Gastrocnemius medialis (tissue), 4 donors: ENCODE measurements around the gene TOMM20. TPM values are rescaled to one million over a fixed set of nuclear protein-coding genes. Genes with fewer than 3 reads are reported as not detected.

Experiments
- ATAC-seq, 2 donors: fragments of 150-250 bp; one replicate each; pipeline ENCODE4 v1.9.1; 2016
- DNase-seq, 2 donors: peaks; one replicate each; pipeline ENCODE4 v3.0.0-alpha.2; 2019
- H3K27ac ChIP-seq, 4 donors: fragments of 200-600 bp; sonication (generic); 1 replicate in 1 of 4; 2 replicates in 3 of 4; pipeline ENCODE4 v1.5.1; 2016 to 2018; ENCODE audit warnings: mild to moderate bottlenecking in 2 of 4, moderate library complexity in 1 of 4
- H3K27me3 ChIP-seq, 3 donors: fragments of 200-600 bp; sonication (generic) in 2 of 3; 1 replicate in 1 of 3; 2 replicates in 2 of 3; pipeline versions ENCODE4 v1.5.1 to v1.6.0; 2016 to 2019; ENCODE audit warnings: mild to moderate bottlenecking in 1 of 3, moderate library complexity in 1 of 3
- H3K36me3 ChIP-seq, 2 donors: fragments of 200-600 bp; sonication (generic) in 1 of 2; one replicate each; pipeline ENCODE4 v1.5.1; 2017 to 2018
- H3K4me1 ChIP-seq, 2 donors: fragments of 200-600 bp; sonication (generic) in 1 of 2; one replicate each; pipeline ENCODE4 v1.5.1; 2016 to 2017; ENCODE audit warnings: mild to moderate bottlenecking in 2 of 2
- H3K4me3 ChIP-seq, 4 donors: fragments of 200-600 bp; sonication (generic) in 3 of 4; 1 replicate in 1 of 4; 2 replicates in 3 of 4; pipeline ENCODE4 v1.5.1; 2016 to 2019; ENCODE audit warnings: mild to moderate bottlenecking in 2 of 4
- H3K9me3 ChIP-seq, 3 donors: fragments of 200-600 bp; sonication (generic) in 2 of 3; 1 replicate in 1 of 3; 2 replicates in 2 of 3; pipeline ENCODE4 v1.5.1; 2016 to 2019
- CTCF ChIP-seq, 5 experiments: fragments of 450-650 bp in 3 of 5; fragments of 200-600 bp in 2 of 5; sonication (generic) in 2 of 5; IDR thresholded peaks in 4 of 5; conservative IDR thresholded peaks in 1 of 5; 1 replicate in 4 of 5; 2 replicates in 1 of 5; pipeline ENCODE4 v1.5.1; 2016 to 2019; ENCODE audit warnings: antibody characterized with exemption in 5 of 5, mild to moderate bottlenecking in 3 of 5, moderate library complexity in 3 of 5
- POLR2A ChIP-seq, 2 donors: fragments of 450-650 bp; IDR thresholded peaks; one replicate each; pipeline ENCODE4 v1.6.1; 2017; ENCODE audit warnings: antibody characterized with exemption in 2 of 2, mild to moderate bottlenecking in 2 of 2, moderate library complexity in 2 of 2
- in situ Hi-C, 4 donors: fragments of 200-750 bp; cut with MboI; loops; one replicate each; pipeline versions ENCODE4 v1.15.0 to v1.8.0; 2017; ENCODE audit warnings: low sequenced_read_pairs in 4 of 4
- intact Hi-C: fragments of 100-400 bp; cut with DNase I; formaldehyde crosslinking; loops from one replicate; pipeline ENCODE4 v1.15.1; 2023; ENCODE audit warnings: low total_unique reads
- total RNA-seq, 4 donors: library from RNA; depleted of rRNA; stranded (reverse); fragments of >200 nt; gene quantifications; one replicate each; pipeline versions ENCODE4 v1.1.0 to v1.2.3, GENCODE V29; 2016

Gene TOMM20
- total RNA-seq, 4 donors from 2014 or later, result 51.7 to 71.8 (median 62.3) TPM

- no peak for ATAC-seq
- Histone ChIP-seq H3K9me3 (no peaks in the 10 kb centered on the region), H3K36me3 (peaks cover 0 to 85% of the 10 kb centered on the region in 2 donors), H3K4me3 (no peak overlapping the region), H3K4me1 (no peaks in the 10 kb centered on the region), H3K27me3 (no peaks in the 10 kb centered on the region), H3K27ac (no peak overlapping the region)
- in situ Hi-C loops, result no loop called here
- TF ChIP-seq CTCF (IDR thresholded peaks at IDR 0.05 in 4 of 5, conservative IDR thresholded peaks at IDR 0.05 in 1 of 5), result no peak
- no peak for TF ChIP-seq POLR2A (IDR thresholded peaks at IDR 0.05)
- intact Hi-C loops, result no loop called here
- DNase-seq, result no peak
Measured at GRCh38 chr1:235149824-235150223, 21.2 kb upstream of the TOMM20 start.

GRCh38 chr1:235147269-235147668 lies 18.6 kb upstream of the TOMM20 start:
- Histone ChIP-seq H3K4me3 (no peak overlapping the region), H3K27me3 (no peaks in the 10 kb centered on the region), H3K9me3 (no peaks in the 10 kb centered on the region), H3K27ac (no peak overlapping the region), H3K36me3 (peaks cover 0 to 66% of the 10 kb centered on the region in 2 donors), H3K4me1 (no peaks in the 10 kb centered on the region)
- TF ChIP-seq CTCF (IDR thresholded peaks at IDR 0.05 in 4 of 5, conservative IDR thresholded peaks at IDR 0.05 in 1 of 5) (no peak), POLR2A (IDR thresholded peaks at IDR 0.05) (no peak)
- intact Hi-C loops, result no loop called here
- in situ Hi-C loops, result no loop called here
- DNase-seq (no peak), ATAC-seq (no peak)

DNA sequence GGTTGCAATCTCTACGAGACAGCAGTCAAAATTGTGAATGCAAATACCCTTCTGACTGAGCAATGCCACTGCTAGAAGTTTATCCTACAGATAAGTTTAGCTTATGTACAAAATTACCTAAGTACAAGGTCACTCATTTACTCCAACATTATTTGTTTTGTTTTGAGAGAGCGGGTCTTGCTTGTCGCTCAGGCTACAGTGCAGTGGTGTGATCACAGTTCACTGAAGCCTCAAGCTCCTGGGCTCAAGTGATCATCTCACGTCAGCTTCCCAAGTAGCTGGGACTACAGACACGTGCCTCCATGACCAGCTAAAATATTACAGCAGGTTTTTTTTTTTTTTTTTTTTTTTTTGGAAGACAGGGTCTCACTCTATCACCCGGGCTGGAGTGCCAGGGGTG lies 17.0 kb upstream of the TOMM20 start:
- no peaks in the 10 kb centered on the region for H3K4me1 ChIP-seq
- H3K36me3 ChIP-seq, result peaks cover 0 to 61% of the 10 kb centered on the region in 2 donors
- H3K9me3 ChIP-seq, result no peaks in the 10 kb centered on the region
- TF ChIP-seq CTCF (IDR thresholded peaks at IDR 0.05 in 4 of 5, conservative IDR thresholded peaks at IDR 0.05 in 1 of 5) (no peak), POLR2A (IDR thresholded peaks at IDR 0.05) (no peak)
- intact Hi-C loops (no loop called here), in situ Hi-C loops (no loop called here)
- H3K4me3 ChIP-seq, result no peak overlapping the region
- ATAC-seq (no peak), DNase-seq (no peak)
- no peak overlapping the region for H3K27ac ChIP-seq
- no peaks in the 10 kb centered on the region for H3K27me3 ChIP-seq

GRCh38 chr1:235142991-235143390 lies 14.4 kb upstream of the TOMM20 start:
- intact Hi-C loops, result no loop called here
- no peak for ATAC-seq
- no peaks in the 10 kb centered on the region for H3K4me1 ChIP-seq

More at GRCh38 chr1:235142991-235143390, 14.4 kb upstream of the TOMM20 start:
- in situ Hi-C loops, result no loop called here
- Histone ChIP-seq H3K4me3 (no peak overlapping the region), H3K9me3 (no peaks in the 10 kb centered on the region), H3K36me3 (peaks cover 0 to 49% of the 10 kb centered on the region in 2 donors), H3K27me3 (no peaks in the 10 kb centered on the region), H3K27ac (no peak overlapping the region)
- no peak for DNase-seq
- TF ChIP-seq POLR2A (IDR thresholded peaks at IDR 0.05), result no peak
- no peak for TF ChIP-seq CTCF (IDR thresholded peaks at IDR 0.05 in 4 of 5, conservative IDR thresholded peaks at IDR 0.05 in 1 of 5)
